H9 (cell line): ENCODE data around the gene VWF. TPM values are rescaled to one million over a fixed set of nuclear protein-coding genes. Genes with fewer than 3 reads are reported as not detected.

ENCODE experiments used
- DNase-seq: peaks from one replicate; pipeline ENCODE4 v3.0.0-alpha.2; 2017
- H2AFZ ChIP-seq: one replicate; pipeline ENCODE4 v1.6.1; 2013; ENCODE audit warnings: mild to moderate bottlenecking, low read length, control low read depth, moderate library complexity
- H2AK5ac ChIP-seq: 2 replicates; pipeline ENCODE4 v1.6.1; 2013; ENCODE audit warnings: low read length, control low read depth, mixed read lengths; ENCODE audit not compliant: insufficient read length
- H2BK120ac ChIP-seq: one replicate; pipeline ENCODE4 v1.6.1; 2013; ENCODE audit warnings: low read depth, mild to moderate bottlenecking, low read length, control low read depth, inconsistent platforms; ENCODE audit not compliant: poor library complexity, severe bottlenecking
- H2BK12ac ChIP-seq: 2 replicates; pipeline ENCODE4 v1.6.1; 2013; ENCODE audit warnings: low read length, control low read depth, mixed read lengths, low read depth; ENCODE audit not compliant: insufficient read length
- H2BK15ac ChIP-seq: 2 replicates; pipeline ENCODE4 v1.6.1; 2013; ENCODE audit warnings: low read depth, low read length, control low read depth
- H2BK20ac ChIP-seq: one replicate; pipeline ENCODE4 v1.6.1; 2013; ENCODE audit warnings: low read depth, mild to moderate bottlenecking, low read length, control low read depth, inconsistent platforms; ENCODE audit not compliant: poor library complexity, severe bottlenecking
- H2BK5ac ChIP-seq: 2 replicates; pipeline ENCODE4 v1.6.1; 2013; ENCODE audit warnings: low read length, control low read depth, mixed read lengths; ENCODE audit not compliant: insufficient read length
- H3K14ac ChIP-seq: 2 replicates; pipeline ENCODE4 v1.6.1; 2013; ENCODE audit warnings: low read length, control low read depth; ENCODE audit not compliant: insufficient read depth
- H3K18ac ChIP-seq: 2 replicates; pipeline ENCODE4 v1.6.1; 2013; ENCODE audit warnings: low read depth, mild to moderate bottlenecking, mixed read lengths, low read length, control low read depth; ENCODE audit not compliant: insufficient read length
- H3K23ac ChIP-seq: 2 replicates; pipeline ENCODE4 v1.6.1; 2013; ENCODE audit warnings: low read length, control low read depth, mixed read lengths, low read depth; ENCODE audit not compliant: insufficient read length
- H3K23me2 ChIP-seq: 2 replicates; pipeline ENCODE4 v1.6.1; 2013; ENCODE audit warnings: low read depth, mild to moderate bottlenecking, mixed read lengths, low read length, control low read depth; ENCODE audit not compliant: insufficient read length, poor library complexity, severe bottlenecking
- H3K27ac ChIP-seq: 2 replicates; pipeline ENCODE4 v1.5.1; 2013; ENCODE audit warnings: low read length, control low read depth, mixed read lengths, low read depth; ENCODE audit not compliant: insufficient read length
- H3K27me3 ChIP-seq: 2 replicates; pipeline ENCODE4 v1.6.1; 2013; ENCODE audit warnings: low read length, control low read depth, inconsistent platforms; ENCODE audit not compliant: insufficient read depth
- H3K4ac ChIP-seq: 2 replicates; pipeline ENCODE4 v1.6.1; 2013; ENCODE audit warnings: low read depth, mild to moderate bottlenecking, control low read depth, inconsistent platforms, low read length, moderate library complexity
- H3K4me1 ChIP-seq: 2 replicates; pipeline ENCODE4 v1.6.1; 2013; ENCODE audit warnings: low read length, control low read depth, inconsistent platforms; ENCODE audit not compliant: insufficient read depth
- H3K4me2 ChIP-seq: 2 replicates; pipeline ENCODE4 v1.6.1; 2013; ENCODE audit warnings: low read length, control low read depth, mixed read lengths; ENCODE audit not compliant: insufficient read length, insufficient read depth
- H3K56ac ChIP-seq: 2 replicates; pipeline ENCODE4 v1.6.1; 2013; ENCODE audit warnings: low read depth, mild to moderate bottlenecking, mixed read lengths, low read length, control low read depth; ENCODE audit not compliant: insufficient read length
- H3K79me1 ChIP-seq: 2 replicates; pipeline ENCODE4 v1.6.1; 2013; ENCODE audit warnings: low read depth, mild to moderate bottlenecking, moderate library complexity, low read length, control low read depth, inconsistent platforms; ENCODE audit not compliant: insufficient read depth, poor library complexity, severe bottlenecking
- H3K79me2 ChIP-seq: 2 replicates; pipeline ENCODE4 v1.6.1; 2013; ENCODE audit warnings: low read length, control low read depth, inconsistent platforms; ENCODE audit not compliant: insufficient read depth
- H3K9ac ChIP-seq: 2 replicates; pipeline ENCODE4 v1.6.1; 2013; ENCODE audit warnings: low read length, control low read depth, mixed read lengths; ENCODE audit not compliant: insufficient read length; ENCODE audit errors: extremely low read depth
- H3K9me3 ChIP-seq: one replicate; pipeline ENCODE4 v1.6.1; 2013; ENCODE audit warnings: low read depth, low read length, inconsistent platforms; ENCODE audit not compliant: control insufficient read depth
- H3T11ph ChIP-seq: one replicate; pipeline ENCODE4 v1.6.1; 2013; ENCODE audit warnings: mild to moderate bottlenecking, low read length, control low read depth, inconsistent platforms
- H4K20me1 ChIP-seq: one replicate; pipeline ENCODE4 v1.6.1; 2013; ENCODE audit not compliant: control insufficient read depth, insufficient read length, insufficient read depth
- H4K5ac ChIP-seq: 2 replicates; pipeline ENCODE4 v1.6.1; 2013; ENCODE audit warnings: low read depth, mild to moderate bottlenecking, mixed read lengths, low read length, control low read depth; ENCODE audit not compliant: insufficient read length
- H4K8ac ChIP-seq: replicated peaks from 2 replicates; pipeline ENCODE4 v1.6.1; 2013; ENCODE audit warnings: low read length, control low read depth, mixed read lengths, low read depth; ENCODE audit not compliant: insufficient read length
- H4K91ac ChIP-seq: 2 replicates; pipeline ENCODE4 v1.6.1; 2013; ENCODE audit warnings: low read depth, mild to moderate bottlenecking, moderate library complexity, mixed read lengths, low read length, control low read depth; ENCODE audit not compliant: insufficient read length
- H3K27ac Mint-ChIP-seq, 3 experiments: 2 replicates in 2 of 3; 3 replicates in 1 of 3; pipeline ENCODE4 v1.8.0; 2020 to 2021; ENCODE audit warnings: mixed read lengths in 3 of 3, mild to moderate bottlenecking in 1 of 3, moderate library complexity in 1 of 3
- H3K27me3 Mint-ChIP-seq: 2 replicates; pipeline ENCODE4 v1.8.0; 2021; ENCODE audit warnings: low read depth, mild to moderate bottlenecking, moderate library complexity, mixed read lengths
- H3K36me3 Mint-ChIP-seq, 3 experiments: 2 replicates in 2 of 3; 3 replicates in 1 of 3; pipeline ENCODE4 v1.8.0; 2020 to 2021; ENCODE audit warnings: low read depth in 3 of 3, mixed read lengths in 3 of 3; ENCODE audit not compliant: insufficient read depth in 1 of 3
- H3K4me1 Mint-ChIP-seq, 2 experiments: 2 replicates each; pipeline ENCODE4 v1.8.0; 2020; ENCODE audit warnings: mixed read lengths in 2 of 2
- H3K4me3 Mint-ChIP-seq, 2 experiments: 2 replicates in 1 of 2; 3 replicates in 1 of 2; pipeline ENCODE4 v1.8.0; 2020 to 2021; ENCODE audit warnings: mild to moderate bottlenecking in 2 of 2, mixed read lengths in 2 of 2, moderate library complexity in 1 of 2
- H3K9me3 Mint-ChIP-seq, 2 experiments: 2 replicates in 1 of 2; 3 replicates in 1 of 2; pipeline ENCODE4 v1.8.0; 2020; ENCODE audit warnings: mild to moderate bottlenecking in 2 of 2, mixed read lengths in 2 of 2, moderate library complexity in 1 of 2
- WGBS: extraction: QIAGEN DNeasy Blood & Tissue Kit; methylation state at CpG from one replicate; pipeline ENCODE4 v1.1.7; 2013; ENCODE audit warnings: missing lambda C conversion rate, low lambda C conversion rate, mixed read lengths; ENCODE audit not compliant: insufficient read length; ENCODE audit errors: extremely low coverage; 5-methylcytosine and 5-hydroxymethylcytosine counted together
- total RNA-seq: library from RNA; stranded (reverse); gene quantifications from 2 replicates; pipeline ENCODE4 v1.2.1, GENCODE V29; 2021
- TF ChIP-seq, protein P1 (sequence below): fragments of 200-600 bp; sonication (generic); conservative IDR thresholded peaks from 3 replicates; pipeline ENCODE4 v1.8.0; 2021; ENCODE audit warnings: antibody characterized with exemption, mild to moderate bottlenecking

Gene VWF
- total RNA-seq, 1 experiment from 2014 or later = 0.17 TPM

DNA sequence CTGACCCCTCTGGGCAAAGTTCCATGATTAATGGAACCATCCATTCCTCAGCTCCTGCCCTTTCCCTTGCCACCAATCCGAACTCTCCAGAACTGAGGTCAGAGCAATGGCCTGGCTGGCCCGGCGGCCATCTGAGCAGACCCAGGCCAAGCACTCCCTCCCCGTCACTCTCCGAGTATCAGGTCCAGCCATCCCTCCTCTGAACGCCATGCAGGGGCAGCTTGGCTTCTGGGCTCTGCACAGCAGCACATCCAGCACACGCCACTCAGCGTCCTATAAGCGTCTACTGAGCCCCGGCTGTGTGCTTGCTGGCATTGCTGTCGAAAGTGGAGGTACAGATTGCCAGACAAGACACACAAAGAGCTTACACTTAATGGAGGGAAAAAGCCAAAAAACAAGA lies 34.3 kb upstream of the VWF start:
- Histone ChIP-seq H4K5ac (no peak overlapping the region), H2BK120ac (no peak overlapping the region), H2AK5ac (no peak overlapping the region), H3K4ac (no peak overlapping the region), H3K23ac (no peak overlapping the region), H3K4me2 (no peak overlapping the region), H4K8ac (no peak overlapping the region), H3T11ph (no peak overlapping the region), H3K27me3 (no peaks in the 10 kb centered on the region), H3K9me3 (no peaks in the 10 kb centered on the region), H3K56ac (no peak overlapping the region), H3K79me2 (no peaks in the 10 kb centered on the region), H3K4me1 (no peaks in the 10 kb centered on the region; the same call in 1 of the 2 replicates), H3K18ac (no peak overlapping the region), H2BK15ac (no peak overlapping the region), H2BK12ac (no peak overlapping the region), H3K23me2 (no peaks in the 10 kb centered on the region), H2AFZ (no peak overlapping the region), H3K79me1 (no peaks in the 10 kb centered on the region), H3K27ac (no peak overlapping the region), H3K9ac (no peak overlapping the region), H4K20me1 (no peaks in the 10 kb centered on the region), H2BK5ac (no peak overlapping the region), H3K14ac (no peak overlapping the region), H2BK20ac (no peak overlapping the region), H4K91ac (no peak overlapping the region)
- DNase-seq = no peak
- TF ChIP-seq, protein P1, sequence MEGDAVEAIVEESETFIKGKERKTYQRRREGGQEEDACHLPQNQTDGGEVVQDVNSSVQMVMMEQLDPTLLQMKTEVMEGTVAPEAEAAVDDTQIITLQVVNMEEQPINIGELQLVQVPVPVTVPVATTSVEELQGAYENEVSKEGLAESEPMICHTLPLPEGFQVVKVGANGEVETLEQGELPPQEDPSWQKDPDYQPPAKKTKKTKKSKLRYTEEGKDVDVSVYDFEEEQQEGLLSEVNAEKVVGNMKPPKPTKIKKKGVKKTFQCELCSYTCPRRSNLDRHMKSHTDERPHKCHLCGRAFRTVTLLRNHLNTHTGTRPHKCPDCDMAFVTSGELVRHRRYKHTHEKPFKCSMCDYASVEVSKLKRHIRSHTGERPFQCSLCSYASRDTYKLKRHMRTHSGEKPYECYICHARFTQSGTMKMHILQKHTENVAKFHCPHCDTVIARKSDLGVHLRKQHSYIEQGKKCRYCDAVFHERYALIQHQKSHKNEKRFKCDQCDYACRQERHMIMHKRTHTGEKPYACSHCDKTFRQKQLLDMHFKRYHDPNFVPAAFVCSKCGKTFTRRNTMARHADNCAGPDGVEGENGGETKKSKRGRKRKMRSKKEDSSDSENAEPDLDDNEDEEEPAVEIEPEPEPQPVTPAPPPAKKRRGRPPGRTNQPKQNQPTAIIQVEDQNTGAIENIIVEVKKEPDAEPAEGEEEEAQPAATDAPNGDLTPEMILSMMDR = no peak
- Mint-ChIP-seq H3K27me3 (peaks cover 7% of the 10 kb centered on the region), H3K4me1 (peaks cover 8 to 12% of the 10 kb centered on the region in 2 experiments; a peak in 3 of 4 replicates), H3K36me3 (no peaks in the 10 kb centered on the region), H3K27ac (peak overlapping the region in 1 of 3 experiments; percentile 5; a peak in 1 of 7 replicates), H3K4me3 (no peak overlapping the region), H3K9me3 (no peaks in the 10 kb centered on the region)
- no CpG with 5 or more reads among the region's 11 CpGs for WGBS
